ENCODE results near the gene NAPA.

DNA sequence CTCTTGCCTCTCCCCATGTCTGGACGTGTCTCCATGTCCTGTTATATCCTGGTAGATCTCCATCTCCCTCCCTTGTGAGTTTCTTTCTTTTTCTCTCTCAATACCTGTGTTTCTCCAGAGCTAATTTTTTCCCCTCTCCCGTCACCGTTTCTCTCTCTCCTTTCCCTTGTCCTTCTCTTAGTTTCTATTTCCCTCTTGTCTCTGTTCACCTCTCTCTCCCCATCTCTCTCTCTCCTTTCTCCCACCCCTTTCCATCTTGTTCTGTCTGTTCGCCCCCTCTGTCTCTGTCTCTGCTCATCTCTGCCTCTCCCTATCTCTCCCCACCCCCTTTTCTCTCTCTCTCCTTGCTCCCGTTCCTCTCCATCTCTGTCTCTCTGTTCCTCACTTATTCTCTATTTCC is 56.2 kb downstream of the NAPA start:
- TF ChIP-seq POLR2A (IDR thresholded peaks at IDR 0.05): no peak
- TF ChIP-seq, protein P1, sequence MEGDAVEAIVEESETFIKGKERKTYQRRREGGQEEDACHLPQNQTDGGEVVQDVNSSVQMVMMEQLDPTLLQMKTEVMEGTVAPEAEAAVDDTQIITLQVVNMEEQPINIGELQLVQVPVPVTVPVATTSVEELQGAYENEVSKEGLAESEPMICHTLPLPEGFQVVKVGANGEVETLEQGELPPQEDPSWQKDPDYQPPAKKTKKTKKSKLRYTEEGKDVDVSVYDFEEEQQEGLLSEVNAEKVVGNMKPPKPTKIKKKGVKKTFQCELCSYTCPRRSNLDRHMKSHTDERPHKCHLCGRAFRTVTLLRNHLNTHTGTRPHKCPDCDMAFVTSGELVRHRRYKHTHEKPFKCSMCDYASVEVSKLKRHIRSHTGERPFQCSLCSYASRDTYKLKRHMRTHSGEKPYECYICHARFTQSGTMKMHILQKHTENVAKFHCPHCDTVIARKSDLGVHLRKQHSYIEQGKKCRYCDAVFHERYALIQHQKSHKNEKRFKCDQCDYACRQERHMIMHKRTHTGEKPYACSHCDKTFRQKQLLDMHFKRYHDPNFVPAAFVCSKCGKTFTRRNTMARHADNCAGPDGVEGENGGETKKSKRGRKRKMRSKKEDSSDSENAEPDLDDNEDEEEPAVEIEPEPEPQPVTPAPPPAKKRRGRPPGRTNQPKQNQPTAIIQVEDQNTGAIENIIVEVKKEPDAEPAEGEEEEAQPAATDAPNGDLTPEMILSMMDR (IDR thresholded peaks at IDR 0.05): no peak
- TF ChIP-seq POLR2AphosphoS5 (IDR thresholded peaks at IDR 0.05): no peak
- TF ChIP-seq EP300 (IDR thresholded peaks at IDR 0.05; ENCODE audit: low read depth): no peak
